KMS-11 (cell line): ENCODE measurements around the gene RAD51B.

Experiments used
- H2AFZ ChIP-seq: fragments of 200-600 bp; sonication (generic); 2 replicates; pipeline ENCODE4 v1.6.1; 2016; ENCODE audit warnings: antibody characterized with exemption, mixed run types, low read depth
- H3K27ac ChIP-seq: fragments of 200-600 bp; sonication (generic); 2 replicates; pipeline ENCODE4 v1.6.1; 2016; ENCODE audit warnings: mild to moderate bottlenecking, mixed run types
- H3K27me3 ChIP-seq: fragments of 200-600 bp; sonication (generic); 2 replicates; pipeline ENCODE4 v1.6.1; 2017; ENCODE audit warnings: mild to moderate bottlenecking, low read depth, mixed run types, moderate library complexity; ENCODE audit not compliant: insufficient read depth
- H3K36me3 ChIP-seq: fragments of 200-600 bp; sonication (generic); 2 replicates; pipeline ENCODE4 v1.6.1; 2017; ENCODE audit warnings: mild to moderate bottlenecking, mixed run types; ENCODE audit not compliant: insufficient read depth
- H3K4me1 ChIP-seq: fragments of 200-600 bp; sonication (generic); 2 replicates; pipeline ENCODE4 v1.6.1; 2016; ENCODE audit warnings: mild to moderate bottlenecking, low read depth, mixed run types; ENCODE audit not compliant: poor library complexity, severe bottlenecking
- H3K4me2 ChIP-seq: fragments of 200-600 bp; sonication (generic); 2 replicates; pipeline ENCODE4 v1.7.0; 2016; ENCODE audit warnings: mild to moderate bottlenecking, mixed run types
- H3K4me3 ChIP-seq: fragments of 200-600 bp; sonication (generic); IDR thresholded peaks from 2 replicates; pipeline ENCODE4 v1.6.1; 2017; ENCODE audit warnings: low read depth, low read length, mixed read lengths; ENCODE audit not compliant: insufficient read depth
- H3K79me2 ChIP-seq: fragments of 200-600 bp; sonication (generic); 2 replicates; pipeline ENCODE4 v1.6.1; 2016; ENCODE audit warnings: low read depth, mixed run types; ENCODE audit not compliant: insufficient read depth
- H3K9ac ChIP-seq: fragments of 200-600 bp; sonication (generic); 2 replicates; pipeline ENCODE4 v1.6.1; 2016; ENCODE audit warnings: mild to moderate bottlenecking, mixed run types
- H4K20me1 ChIP-seq: fragments of 200-600 bp; sonication (generic); 2 replicates; pipeline ENCODE4 v1.6.1; 2016; ENCODE audit warnings: mild to moderate bottlenecking, mixed run types; ENCODE audit not compliant: insufficient read depth
- TF ChIP-seq, protein P1 (sequence below): fragments of 200-600 bp; sonication (generic); conservative IDR thresholded peaks from 2 replicates; pipeline ENCODE4 v1.6.1; 2017; ENCODE audit warnings: low read depth, mild to moderate bottlenecking, antibody characterized with exemption, low read length, moderate library complexity, mixed read lengths

Gene RAD51B

DNA sequence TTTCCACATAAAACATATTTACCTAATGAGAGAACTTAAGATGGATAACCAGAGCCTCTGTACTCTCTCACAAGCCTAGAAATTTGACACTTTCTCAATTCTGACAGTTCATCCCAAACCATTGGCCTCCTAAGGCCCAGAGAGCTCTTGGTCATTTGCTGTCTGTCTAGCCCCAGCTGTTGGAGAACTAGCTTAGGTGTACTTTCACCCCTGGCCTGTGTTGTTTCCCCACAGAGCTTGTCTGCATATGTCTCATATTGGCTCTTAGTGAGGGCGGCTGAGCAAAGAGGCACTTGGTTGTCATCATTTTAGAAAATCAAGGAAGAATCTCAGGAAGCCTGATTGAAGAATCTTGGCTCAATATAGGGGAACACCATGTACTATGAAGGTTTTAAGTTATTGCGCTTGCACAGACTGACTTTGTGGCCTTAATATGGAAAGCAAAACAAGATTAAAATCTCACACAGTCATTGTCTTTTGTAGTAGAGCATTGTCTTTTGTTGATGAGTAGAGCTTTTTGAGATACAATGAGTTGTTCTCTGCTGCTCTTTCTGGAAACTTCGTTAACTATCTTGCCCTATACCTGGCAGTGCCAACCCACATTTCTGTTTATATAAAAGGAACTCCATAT, 324.6 kb downstream of the RAD51B start:
- Histone ChIP-seq H3K4me3 (no peak overlapping the region), H3K36me3 (no peaks in the 10 kb centered on the region), H3K79me2 (no peaks in the 10 kb centered on the region), H2AFZ (no peak overlapping the region), H3K27ac (peak overlapping the region; percentile 73), H3K4me1 (peaks cover 39% of the 10 kb centered on the region), H3K4me2 (peak overlapping the region; percentile 60; the same call in 1 of the 2 replicates), H3K9ac (no peak overlapping the region), H4K20me1 (no peaks in the 10 kb centered on the region), H3K27me3 (no peaks in the 10 kb centered on the region)
- TF ChIP-seq, protein P1, sequence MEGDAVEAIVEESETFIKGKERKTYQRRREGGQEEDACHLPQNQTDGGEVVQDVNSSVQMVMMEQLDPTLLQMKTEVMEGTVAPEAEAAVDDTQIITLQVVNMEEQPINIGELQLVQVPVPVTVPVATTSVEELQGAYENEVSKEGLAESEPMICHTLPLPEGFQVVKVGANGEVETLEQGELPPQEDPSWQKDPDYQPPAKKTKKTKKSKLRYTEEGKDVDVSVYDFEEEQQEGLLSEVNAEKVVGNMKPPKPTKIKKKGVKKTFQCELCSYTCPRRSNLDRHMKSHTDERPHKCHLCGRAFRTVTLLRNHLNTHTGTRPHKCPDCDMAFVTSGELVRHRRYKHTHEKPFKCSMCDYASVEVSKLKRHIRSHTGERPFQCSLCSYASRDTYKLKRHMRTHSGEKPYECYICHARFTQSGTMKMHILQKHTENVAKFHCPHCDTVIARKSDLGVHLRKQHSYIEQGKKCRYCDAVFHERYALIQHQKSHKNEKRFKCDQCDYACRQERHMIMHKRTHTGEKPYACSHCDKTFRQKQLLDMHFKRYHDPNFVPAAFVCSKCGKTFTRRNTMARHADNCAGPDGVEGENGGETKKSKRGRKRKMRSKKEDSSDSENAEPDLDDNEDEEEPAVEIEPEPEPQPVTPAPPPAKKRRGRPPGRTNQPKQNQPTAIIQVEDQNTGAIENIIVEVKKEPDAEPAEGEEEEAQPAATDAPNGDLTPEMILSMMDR, result no peak

DNA sequence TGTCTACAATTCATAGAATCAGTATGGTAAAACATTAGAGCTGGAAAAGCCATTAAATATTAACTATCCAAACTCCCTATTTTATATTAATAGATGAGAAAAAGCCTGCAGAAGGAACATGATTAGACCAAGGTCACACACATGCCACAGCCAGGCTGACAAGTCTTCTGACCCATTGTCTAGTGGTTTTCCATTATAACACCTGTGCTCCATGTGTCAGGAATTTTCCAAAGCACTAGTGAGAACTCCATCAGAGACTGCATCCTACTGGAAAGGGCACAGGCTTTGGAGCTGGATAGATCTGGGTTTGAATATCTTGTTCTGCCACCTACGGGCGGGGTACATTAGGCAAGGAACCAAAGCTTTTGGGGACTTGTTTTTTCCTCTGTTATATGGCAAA, 325.5 kb downstream of the RAD51B start:
- H2AFZ ChIP-seq, result no peak overlapping the region
- no peaks in the 10 kb centered on the region for H3K79me2 ChIP-seq
- peaks cover 39% of the 10 kb centered on the region for H3K4me1 ChIP-seq
- H3K36me3 ChIP-seq, result no peaks in the 10 kb centered on the region
- H4K20me1 ChIP-seq, result no peaks in the 10 kb centered on the region
- no peak overlapping the region for H3K9ac ChIP-seq
- no peaks in the 10 kb centered on the region for H3K27me3 ChIP-seq
- no peak overlapping the region for H3K4me3 ChIP-seq
- no peak overlapping the region; the same call in 1 of the 2 replicates for H3K27ac ChIP-seq
- no peak overlapping the region for H3K4me2 ChIP-seq
- TF ChIP-seq, protein P1, result no peak

DNA sequence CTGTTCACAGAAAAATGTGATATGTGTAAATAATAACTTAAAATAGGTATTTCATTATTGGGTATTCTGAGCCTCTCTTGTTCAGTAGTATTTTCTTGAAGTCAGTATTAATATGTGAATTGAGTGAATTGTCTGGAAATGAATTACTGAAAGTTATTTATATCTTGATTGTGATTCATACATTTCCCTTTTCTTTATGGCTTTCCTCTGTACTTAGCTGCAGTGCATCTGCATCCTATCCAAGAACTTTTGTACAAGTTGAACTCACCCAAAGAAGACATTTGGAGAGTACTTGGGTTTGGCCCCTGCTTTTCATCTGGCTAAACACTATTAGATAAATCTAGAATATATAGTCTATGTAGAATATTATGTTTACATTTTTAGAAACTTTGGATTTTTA, 326.0 kb downstream of the RAD51B start:
- no peak overlapping the region for H3K4me2 ChIP-seq
- H3K4me3 ChIP-seq, result no peak overlapping the region
- no peak overlapping the region for H3K27ac ChIP-seq
- H3K27me3 ChIP-seq, result no peaks in the 10 kb centered on the region
- no peaks in the 10 kb centered on the region for H3K79me2 ChIP-seq
- no peak overlapping the region for H2AFZ ChIP-seq
- H4K20me1 ChIP-seq, result no peaks in the 10 kb centered on the region
- no peak overlapping the region for H3K9ac ChIP-seq
- peaks cover 39% of the 10 kb centered on the region for H3K4me1 ChIP-seq
- TF ChIP-seq, protein P1, result no peak
- H3K36me3 ChIP-seq, result no peaks in the 10 kb centered on the region

DNA sequence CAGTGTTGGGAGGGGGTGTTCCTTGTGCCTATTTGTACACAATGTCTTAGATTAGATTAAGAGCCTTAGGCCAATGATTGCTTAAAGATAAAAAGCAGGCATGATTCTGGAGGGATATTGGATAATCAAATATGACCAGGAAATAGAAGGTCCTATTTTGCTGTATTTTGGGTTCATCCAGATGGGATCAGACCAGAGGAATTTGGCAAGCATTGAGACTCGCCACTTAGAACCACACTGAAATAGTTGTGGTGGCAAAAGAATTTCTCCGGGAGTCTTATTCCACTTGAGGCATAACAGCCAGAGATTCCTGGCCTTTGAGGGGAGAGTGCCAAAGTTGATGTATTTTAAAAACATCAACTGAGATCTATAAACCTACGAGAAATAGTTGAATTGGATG, 327.2 kb downstream of the RAD51B start:
- Histone ChIP-seq H3K27ac (no peak overlapping the region), H3K27me3 (no peaks in the 10 kb centered on the region), H3K36me3 (no peaks in the 10 kb centered on the region), H3K4me3 (no peak overlapping the region), H3K79me2 (no peaks in the 10 kb centered on the region), H3K4me1 (peaks cover 39% of the 10 kb centered on the region), H2AFZ (no peak overlapping the region), H3K9ac (no peak overlapping the region), H3K4me2 (no peak overlapping the region), H4K20me1 (no peaks in the 10 kb centered on the region)
- TF ChIP-seq, protein P1, result no peak
